ENCODE data around the gene PINLYP. TPM values are rescaled to one million over a fixed set of nuclear protein-coding genes. Genes with fewer than 3 reads are reported as not detected.

The PINLYP gene
- total RNA-seq, 1 donor from 2014 or later = 0.73 TPM

DNA sequence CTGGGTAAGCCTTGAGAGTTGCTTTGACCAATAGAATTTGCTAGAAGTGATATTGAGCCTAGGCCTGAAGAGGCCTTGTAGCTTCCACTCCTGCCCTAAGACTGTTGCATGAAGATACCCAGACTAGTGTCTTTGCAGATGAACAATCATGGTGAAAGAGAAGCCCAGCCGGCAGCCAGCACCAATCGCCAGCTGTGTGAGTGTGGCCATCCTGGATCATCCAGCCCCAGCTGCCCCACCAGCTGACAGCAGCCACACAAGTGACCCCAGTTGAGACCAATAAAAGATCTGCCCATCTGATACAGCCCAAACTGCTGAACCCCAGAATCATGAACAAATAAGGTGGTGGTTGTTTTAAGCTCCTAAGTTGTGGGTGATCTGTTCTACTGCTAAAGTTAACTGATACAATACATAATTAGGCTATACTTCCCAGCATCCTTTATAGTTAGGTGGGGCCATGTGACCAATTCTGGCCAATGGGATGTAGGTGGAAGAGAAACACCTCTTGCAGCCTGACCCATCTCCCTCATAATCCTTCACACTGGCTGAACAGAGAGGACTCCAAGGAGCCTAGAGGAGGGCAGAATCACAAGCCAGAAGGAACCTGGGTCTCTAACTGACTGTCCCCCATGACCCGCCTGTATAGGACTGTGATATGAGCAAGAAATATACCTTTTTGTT, 53.2 kb downstream of the PINLYP start:
- DNase-seq (ENCODE audit: low read depth, low spot score) = no peak

- DNase-seq (ENCODE audit: low read depth, low spot score) = no peak
These were observed 55.9 kb downstream of the PINLYP start for GRCh38 chr19:43631491-43631890.

Other genes starting within 250 kb of the PINLYP start
- not detected in 2 replicates for gene CD177, start 222.1 kb upstream of the PINLYP start, total RNA-seq
- not detected in 2 replicates for gene TEX101, start 160.9 kb upstream of the PINLYP start, total RNA-seq
- not detected in 2 replicates for gene LYPD3, start 110.2 kb upstream of the PINLYP start, total RNA-seq
- 9.0 and 11.4 TPM in 2 replicates for gene PHLDB3, start 71.1 kb upstream of the PINLYP start, total RNA-seq
- 69.9 and 81.1 TPM in 2 replicates for gene ETHE1, start 48.6 kb upstream of the PINLYP start, total RNA-seq
- 0.07 TPM in 1 of 2 replicates, not detected in the other for gene ZNF575, start 42.6 kb upstream of the PINLYP start, total RNA-seq
- 18.4 and 19.5 TPM in 2 replicates for gene XRCC1, start 274 bp upstream of the PINLYP start, total RNA-seq
- gene IRGQ, start 20.3 kb downstream of the PINLYP start, total RNA-seq = 26.2 and 27.0 TPM in 2 replicates
- gene ZNF576, start 20.8 kb downstream of the PINLYP start, total RNA-seq = 15.0 and 16.0 TPM in 2 replicates
- gene SRRM5, start 36.3 kb downstream of the PINLYP start, total RNA-seq = 0.04 TPM in 1 of 2 replicates, not detected in the other
- gene ZNF428, start 43.8 kb downstream of the PINLYP start, total RNA-seq = 36.0 and 48.7 TPM in 2 replicates
- 4.3 and 5.6 TPM in 2 replicates for gene CADM4, start 64.0 kb downstream of the PINLYP start, total RNA-seq
- gene PLAUR, start 94.4 kb downstream of the PINLYP start, total RNA-seq = 55.2 and 72.8 TPM in 2 replicates
- not detected in 2 replicates for gene IRGC, start 140.3 kb downstream of the PINLYP start, total RNA-seq
- 5.9 and 10.4 TPM in 2 replicates for gene SMG9, start 179.2 kb downstream of the PINLYP start, total RNA-seq
- 0.46 and 0.49 TPM in 2 replicates for gene KCNN4, start 205.2 kb downstream of the PINLYP start, total RNA-seq
- gene LYPD5, start 226.6 kb downstream of the PINLYP start, total RNA-seq = 0.39 and 0.53 TPM in 2 replicates